Prostate gland (tissue), 2 donors: ENCODE measurements around the gene CRYBG3.

Source experiments
- CTCF ChIP-seq, 4 experiments: fragments of 200-600 bp in 2 of 4; fragments of 450-650 bp in 2 of 4; sonication (generic) in 2 of 4; IDR thresholded peaks; 1 replicate in 3 of 4; 2 replicates in 1 of 4; pipeline ENCODE4 v1.5.1; 2016 to 2019; ENCODE audit warnings: antibody characterized with exemption in 4 of 4, mild to moderate bottlenecking in 2 of 4, moderate library complexity in 2 of 4
- POLR2A ChIP-seq: fragments of 450-650 bp; IDR thresholded peaks from one replicate; pipeline ENCODE4 v1.6.1; 2016; ENCODE audit warnings: antibody characterized with exemption, mild to moderate bottlenecking
- POLR2AphosphoS5 ChIP-seq: sonication (generic); formaldehyde crosslinking; IDR thresholded peaks from one replicate; pipeline ENCODE4 v1.6.1; 2017; ENCODE audit warnings: antibody characterized with exemption

DNA sequence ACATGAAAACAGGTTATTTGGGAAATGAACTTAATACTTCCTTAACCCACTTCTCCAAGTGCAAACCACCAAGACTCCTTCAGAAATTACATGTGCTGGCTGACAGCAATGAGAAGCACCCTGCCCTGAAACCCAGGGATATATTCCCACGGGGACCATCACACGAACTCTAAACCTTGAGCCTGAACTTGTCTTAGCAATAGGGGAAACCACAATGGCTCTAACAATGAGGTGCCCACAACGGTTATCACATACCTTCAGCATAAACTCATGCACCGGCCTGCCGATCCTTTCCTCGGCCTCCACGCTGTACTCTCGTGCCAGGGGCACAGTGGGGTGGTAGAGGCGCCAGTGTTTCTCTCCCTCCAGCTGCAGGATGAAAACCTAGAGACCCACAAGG lies 137.0 kb downstream of the CRYBG3 start:
- TF ChIP-seq CTCF (IDR thresholded peaks at IDR 0.05) (no peak), POLR2A (no peak), POLR2AphosphoS5 (no peak)
